HEK293T (cell line): ENCODE data around the gene EEF2K.
"Not testable (repeated sequence)": the region's sequence is repeated elsewhere in the genome, so short reads cannot be mapped to it uniquely, and the experiment has no call there.

Experiments
- CTCF ChIA-PET: fragments of 350-600 bp; formaldehyde crosslinking; extraction: SDS; loops from one replicate; lab custom pipeline; 2021; ENCODE audit warnings: antibody characterized with exemption, inconsistent platforms; lab: Yijun Ruan, JAX
- POLR2A ChIA-PET: fragments of 350-600 bp; formaldehyde crosslinking; extraction: SDS; loops from one replicate; lab custom pipeline; 2020; ENCODE audit warnings: antibody characterized with exemption, inconsistent platforms; lab: Yijun Ruan, JAX
- DNase-seq: peaks from one replicate; pipeline ENCODE4 v3.0.0; 2012; ENCODE audit warnings: mixed read lengths; ENCODE audit errors: extremely low spot score
- ARNT ChIP-seq: fragments of 450-650 bp; IDR thresholded peaks from 2 replicates; pipeline ENCODE4 v1.6.1; 2017; ENCODE audit warnings: mild to moderate bottlenecking
- BHLHE40 ChIP-seq: fragments of 450-650 bp; IDR thresholded peaks from 2 replicates; pipeline ENCODE4 v1.6.1; 2016; ENCODE audit warnings: mild to moderate bottlenecking, moderate library complexity, borderline replicate concordance
- CTBP1 ChIP-seq: fragments of 450-650 bp; IDR thresholded peaks from 2 replicates; pipeline ENCODE4 v1.6.1; 2016; ENCODE audit warnings: borderline replicate concordance
- ELF4 ChIP-seq: fragments of 450-650 bp; IDR thresholded peaks from 2 replicates; pipeline ENCODE4 v1.6.1; 2017; ENCODE audit warnings: antibody characterized with exemption
- FOXA1 ChIP-seq: fragments of 450-650 bp; IDR thresholded peaks from 2 replicates; pipeline ENCODE4 v1.6.1; 2016; ENCODE audit warnings: mild to moderate bottlenecking
- FOXK2 ChIP-seq: fragments of 450-650 bp; IDR thresholded peaks from 2 replicates; pipeline ENCODE4 v1.6.1; 2016; ENCODE audit warnings: mild to moderate bottlenecking
- FOXM1 ChIP-seq: fragments of 450-650 bp; IDR thresholded peaks from 2 replicates; pipeline ENCODE4 v1.6.1; 2017; ENCODE audit warnings: mild to moderate bottlenecking, borderline replicate concordance
- HDGF ChIP-seq: fragments of 450-650 bp; IDR thresholded peaks from 2 replicates; pipeline ENCODE4 v1.6.1; 2017; ENCODE audit warnings: antibody characterized with exemption, borderline replicate concordance
- L3MBTL2 ChIP-seq: fragments of 450-650 bp; conservative IDR thresholded peaks from 2 replicates; pipeline ENCODE4 v1.6.1; 2016; ENCODE audit warnings: mild to moderate bottlenecking
- LEF1 ChIP-seq: fragments of 450-650 bp; IDR thresholded peaks from 2 replicates; pipeline ENCODE4 v1.6.1; 2017; ENCODE audit warnings: mild to moderate bottlenecking, borderline replicate concordance
- NFRKB ChIP-seq: fragments of 450-650 bp; IDR thresholded peaks from 2 replicates; pipeline ENCODE4 v1.6.1; 2016; ENCODE audit warnings: mild to moderate bottlenecking, moderate library complexity
- SP1 ChIP-seq: fragments of 450-650 bp; IDR thresholded peaks from 2 replicates; pipeline ENCODE4 v1.6.1; 2017
- SUZ12 ChIP-seq: fragments of 450-650 bp; IDR thresholded peaks from 2 replicates; pipeline ENCODE4 v1.6.1; 2016; ENCODE audit warnings: mild to moderate bottlenecking
- TARDBP ChIP-seq: fragments of 450-650 bp; IDR thresholded peaks from 2 replicates; pipeline ENCODE4 v1.6.1; 2016
- ZNF384 ChIP-seq: fragments of 450-650 bp; IDR thresholded peaks from 2 replicates; pipeline ENCODE4 v1.6.1; 2016
- TF ChIP-seq, protein P1 (sequence below): fragments of 450-650 bp; IDR thresholded peaks from 2 replicates; pipeline ENCODE4 v1.6.1; 2016

Gene EEF2K

GRCh38 chr16:22192261-22193062 is 13.6 kb upstream of the EEF2K start:
- CTCF ChIA-PET, result interaction anchor here (1.4 to 2.2 kb wide), 2 partner anchors 106 to 108 kb away, joined by 4 to 7 read pairs; no protein-coding TSS in a partner anchor
- TF ChIP-seq, protein P1, sequence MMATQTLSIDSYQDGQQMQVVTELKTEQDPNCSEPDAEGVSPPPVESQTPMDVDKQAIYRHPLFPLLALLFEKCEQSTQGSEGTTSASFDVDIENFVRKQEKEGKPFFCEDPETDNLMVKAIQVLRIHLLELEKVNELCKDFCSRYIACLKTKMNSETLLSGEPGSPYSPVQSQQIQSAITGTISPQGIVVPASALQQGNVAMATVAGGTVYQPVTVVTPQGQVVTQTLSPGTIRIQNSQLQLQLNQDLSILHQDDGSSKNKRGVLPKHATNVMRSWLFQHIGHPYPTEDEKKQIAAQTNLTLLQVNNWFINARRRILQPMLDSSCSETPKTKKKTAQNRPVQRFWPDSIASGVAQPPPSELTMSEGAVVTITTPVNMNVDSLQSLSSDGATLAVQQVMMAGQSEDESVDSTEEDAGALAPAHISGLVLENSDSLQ, result no peak
- TF ChIP-seq L3MBTL2, result peak; percentile 65
- no peak for DNase-seq
- POLR2A ChIA-PET, result interaction anchor here (0.8 to 2.1 kb wide), 5 partner anchors 9 to 185 kb away, joined by 3 to 9 read pairs (median 5); partner anchors contain the start of gene EEF2K

- CTCF ChIA-PET, result interaction anchor here (2.2 kb wide), 1 partner anchor 107 kb away, joined by 7 read pairs; no protein-coding TSS in a partner anchor
- TF ChIP-seq L3MBTL2 (no peak), SUZ12 (no peak), SP1 (no peak), FOXK2 (no peak)
- POLR2A ChIA-PET, result no interaction called here
- DNase-seq, result no peak
Observed at GRCh38 chr16:22193063-22193411, 13.0 kb upstream of the EEF2K start.

- no peak for DNase-seq
- ChIA-PET POLR2A (interaction anchor here (0.8 to 0.9 kb wide), 2 partner anchors 9 to 11 kb away, joined by 3 read pairs; partner anchors contain the start of gene EEF2K), CTCF (no interaction called here)
- TF ChIP-seq SP1, result no peak
- TF ChIP-seq ARNT, result no peak
- TF ChIP-seq HDGF, result no peak
- no peak for TF ChIP-seq ZNF384
- TF ChIP-seq NFRKB, result no peak
- TF ChIP-seq FOXM1, result no peak
- TF ChIP-seq LEF1, result no peak
- no peak for TF ChIP-seq FOXK2
- no peak for TF ChIP-seq CTBP1
- TF ChIP-seq FOXA1, result no peak
- TF ChIP-seq BHLHE40, result no peak
Observed at GRCh38 chr16:22194707-22195444, 11.2 kb upstream of the EEF2K start.

DNA sequence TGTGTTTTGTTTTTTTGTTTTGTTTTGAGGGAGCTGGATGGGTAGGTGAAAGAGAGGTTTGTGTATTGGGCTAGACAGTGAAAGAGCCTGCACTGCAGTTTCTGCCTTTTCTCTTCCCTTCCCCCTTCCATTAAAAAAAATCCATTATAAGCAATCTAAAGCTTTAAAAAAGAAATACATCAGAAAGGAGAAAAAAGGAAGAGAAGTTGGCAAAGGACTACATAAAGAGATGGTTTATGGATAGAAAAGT is 10.7 kb upstream of the EEF2K start:
- CTCF ChIA-PET, result no interaction called here
- no peak for TF ChIP-seq LEF1
- no peak for TF ChIP-seq FOXK2
- TF ChIP-seq, protein P1, result no peak
- no peak for TF ChIP-seq ELF4
- TF ChIP-seq CTBP1, result no peak
- TF ChIP-seq L3MBTL2, result no peak
- no peak for TF ChIP-seq NFRKB
- no peak for TF ChIP-seq BHLHE40
- no peak for TF ChIP-seq TARDBP
- no peak for TF ChIP-seq ARNT
- no peak for TF ChIP-seq FOXA1
- TF ChIP-seq ZNF384, result no peak
- no peak for TF ChIP-seq HDGF
- no peak for TF ChIP-seq SUZ12
- TF ChIP-seq FOXM1, result no peak
- no peak for DNase-seq
- POLR2A ChIA-PET, result interaction anchor here (0.9 kb wide), 1 partner anchor 9 kb away, joined by 3 read pairs; no protein-coding TSS in a partner anchor

DNA sequence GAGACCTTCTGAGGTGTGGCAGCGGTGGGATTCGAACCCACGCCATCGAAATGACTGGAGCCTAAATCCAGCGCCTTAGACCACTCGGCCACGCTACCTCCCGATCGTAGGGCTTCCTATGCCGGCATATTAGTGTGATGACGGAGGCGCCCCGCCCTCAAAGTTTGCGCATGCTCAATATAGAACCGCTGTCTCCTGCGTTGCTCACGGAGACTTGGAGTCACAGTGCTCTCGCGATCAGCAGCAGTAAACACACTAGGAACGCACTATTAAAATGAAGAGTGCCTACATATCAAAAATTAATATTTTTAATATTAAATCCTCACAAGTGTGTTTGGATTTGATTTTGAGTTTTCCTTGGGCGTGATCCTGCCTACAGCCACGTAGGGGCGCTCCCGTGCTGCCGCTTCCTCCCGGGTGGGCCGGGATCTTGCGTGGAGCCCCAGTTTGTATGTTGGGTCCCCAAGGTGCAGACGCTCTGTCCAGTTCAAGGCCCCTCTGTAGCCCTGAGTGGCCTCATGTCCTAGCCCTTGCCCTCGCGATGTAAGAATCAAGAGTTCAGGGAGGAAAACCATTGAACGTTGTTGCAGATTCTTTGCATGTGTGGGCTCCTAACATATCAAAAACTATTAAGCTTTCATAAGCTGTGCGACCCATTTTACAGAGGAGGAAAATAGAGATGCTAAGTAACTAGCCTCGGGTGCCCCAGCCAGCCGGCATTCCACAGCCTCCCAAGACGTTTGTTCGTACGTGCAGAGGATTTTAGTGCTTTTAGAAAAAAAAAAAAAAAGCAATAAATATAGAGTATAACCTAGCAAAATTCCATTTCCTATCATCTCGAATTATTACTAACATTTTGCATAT is 10.2 kb upstream of the EEF2K start:
- TF ChIP-seq TARDBP, result 0 out of 2 replicates have a peak, but pooled peaks have one; percentile 37
- TF ChIP-seq BHLHE40, result no peak
- peak; percentile 52; the same call in 1 of the 2 replicates for TF ChIP-seq ZNF384
- no peak for TF ChIP-seq LEF1
- ChIA-PET CTCF (interaction anchor here (0.6 to 0.8 kb wide), 3 partner anchors 12 to 110 kb away, joined by 3 to 4 read pairs (median 3); no protein-coding TSS in a partner anchor), POLR2A (no interaction called here)
- peak; percentile 73 for DNase-seq

DNA sequence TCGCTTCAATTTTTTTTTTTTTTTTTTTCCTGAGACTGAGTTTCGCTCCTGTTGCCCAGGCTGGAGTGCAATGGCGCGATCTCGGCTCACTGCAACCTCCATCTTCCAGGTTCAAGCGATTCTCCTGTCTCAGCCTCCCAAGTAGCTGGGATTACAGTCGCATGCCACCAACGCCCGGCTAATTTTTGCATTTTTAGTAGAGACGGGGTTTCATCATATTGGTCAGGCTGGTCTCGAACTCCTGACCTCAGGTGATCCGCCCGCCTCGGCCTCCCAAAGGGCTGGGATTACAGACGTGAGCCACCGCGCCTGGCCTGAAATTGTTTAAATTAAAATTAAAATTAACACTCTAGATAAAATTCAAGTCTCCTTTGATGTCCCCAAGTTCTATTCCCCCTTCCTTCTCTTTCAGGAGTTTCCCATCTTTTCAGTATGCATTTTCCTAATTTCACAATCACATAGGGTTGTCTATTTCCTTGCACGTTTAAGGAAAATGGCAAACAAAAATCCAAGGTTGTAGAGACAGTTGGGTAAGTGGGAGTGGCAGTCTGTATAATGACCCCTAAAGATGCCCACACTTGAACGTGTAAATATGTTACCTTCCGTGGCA is 9.4 kb upstream of the EEF2K start:
- DNase-seq, POLR2A ChIA-PET: not testable (repeated sequence)
- CTCF ChIA-PET, result interaction anchor here (0.6 to 0.8 kb wide), 3 partner anchors 11 to 110 kb away, joined by 3 to 4 read pairs (median 3); no protein-coding TSS in a partner anchor
